ENCODE data around the gene KIF6.
"Not testable (repeated sequence)": the region's sequence is repeated elsewhere in the genome, so short reads cannot be mapped to it uniquely, and the experiment has no call there.

Gene KIF6

GRCh38 chr6:39553860-39554802 is 171.1 kb downstream of the KIF6 start:
- DNase-seq (ENCODE audit: low read depth in 3 of 3), result no peak

- no peak for DNase-seq (ENCODE audit: low read depth in 3 of 3)
These were observed 172.2 kb downstream of the KIF6 start for GRCh38 chr6:39553029-39553428.

- no peak for DNase-seq (ENCODE audit: low read depth in 3 of 3)
These were observed 175.0 kb downstream of the KIF6 start for GRCh38 chr6:39550191-39550590.

GRCh38 chr6:39546731-39547130 is 178.5 kb downstream of the KIF6 start:
- no peak for DNase-seq (ENCODE audit: low read depth in 3 of 3)

- DNase-seq (ENCODE audit: low read depth in 3 of 3), result no peak
These were observed 181.3 kb downstream of the KIF6 start for GRCh38 chr6:39543950-39544349.

GRCh38 chr6:39543095-39543494 is 182.1 kb downstream of the KIF6 start:
- DNase-seq (ENCODE audit: low read depth in 3 of 3), result no peak

- DNase-seq (ENCODE audit: low read depth in 3 of 3), result no peak
These were observed 184.8 kb downstream of the KIF6 start for GRCh38 chr6:39540454-39540853.

- no peak for DNase-seq (ENCODE audit: low read depth in 3 of 3)
These were observed 194.9 kb downstream of the KIF6 start for GRCh38 chr6:39530201-39530759.

GRCh38 chr6:39527792-39528564 is 197.2 kb downstream of the KIF6 start:
- DNase-seq (ENCODE audit: low read depth in 3 of 3), result no peak

GRCh38 chr6:39524007-39524406 is 201.2 kb downstream of the KIF6 start:
- no peak for DNase-seq (ENCODE audit: low read depth in 3 of 3)

- no peak for DNase-seq (ENCODE audit: low read depth in 3 of 3)
These were observed 203.2 kb downstream of the KIF6 start for GRCh38 chr6:39521958-39522357.

- no peak for DNase-seq (ENCODE audit: low read depth in 3 of 3)
These were observed 204.3 kb downstream of the KIF6 start for GRCh38 chr6:39520916-39521315.

GRCh38 chr6:39520411-39520810 is 204.8 kb downstream of the KIF6 start:
- no peak for DNase-seq (ENCODE audit: low read depth in 3 of 3)

- DNase-seq (ENCODE audit: low read depth in 3 of 3), result no peak
These were observed 207.0 kb downstream of the KIF6 start for GRCh38 chr6:39518221-39518620.

- no peak for DNase-seq (ENCODE audit: low read depth in 3 of 3)
These were observed 207.5 kb downstream of the KIF6 start for GRCh38 chr6:39517756-39518155.

- no peak for DNase-seq (ENCODE audit: low read depth in 3 of 3)
These were observed 208.7 kb downstream of the KIF6 start for GRCh38 chr6:39516471-39516870.

- no peak for DNase-seq (ENCODE audit: low read depth in 3 of 3)
These were observed 209.7 kb downstream of the KIF6 start for GRCh38 chr6:39515471-39515870.

GRCh38 chr6:39515006-39515405 is 210.2 kb downstream of the KIF6 start:
- DNase-seq (ENCODE audit: low read depth in 3 of 3), result no peak

- not testable (repeated sequence) for DNase-seq (ENCODE audit: low read depth in 3 of 3)
These were observed 215.4 kb downstream of the KIF6 start for GRCh38 chr6:39509831-39510230.

- DNase-seq (ENCODE audit: low read depth in 3 of 3), result no peak
These were observed 216.7 kb downstream of the KIF6 start for GRCh38 chr6:39508515-39508914.

GRCh38 chr6:39507331-39507998 is 217.7 kb downstream of the KIF6 start:
- no peak for DNase-seq (ENCODE audit: low read depth in 3 of 3)

Data from stimulated activated CD4-positive, alpha-beta T cell treated with anti-CD3 and anti-CD28 coated beads, TNF-alpha, amount 100 ng/mL, for 24 hours (primary cell).